ENCODE results near the gene SPATA20. TPM values are rescaled to one million over a fixed set of nuclear protein-coding genes. Genes with fewer than 3 reads are reported as not detected.
A peak's percentile ranks its signal among the peaks of the same experiment; 100 is the strongest.

The SPATA20 gene
- total and polyA plus RNA-seq, 2 donors from 2014 or later, result 52.7 to 60.4 TPM

GRCh38 chr17:50570528-50570927 is 23.6 kb downstream of the SPATA20 start:
- Histone ChIP-seq H3K36me3 (ENCODE audit: control insufficient read depth in 2 of 3, insufficient read depth in 3 of 3, low read length in 3 of 3) (no peaks in the 10 kb centered on the region), H3K4me1 (ENCODE audit: control insufficient read depth in 2 of 3, insufficient read depth in 2 of 3, low read depth in 1 of 3, low read length in 3 of 3) (no peaks in the 10 kb centered on the region), H3K27me3 (ENCODE audit: control insufficient read depth, insufficient read depth, low read length) (no peaks in the 10 kb centered on the region), H3K27ac (ENCODE audit: low read depth in 2 of 2, low read length in 2 of 2) (no peak overlapping the region), H3K9me3 (ENCODE audit: control insufficient read depth in 2 of 3, insufficient read depth in 1 of 3, low read length in 3 of 3) (no peaks in the 10 kb centered on the region), H3K9ac (ENCODE audit: low read length in 3 of 3) (no peak overlapping the region), H3K4me3 (ENCODE audit: low read length in 3 of 3) (no peak overlapping the region)
- DNase-seq (peak in 4 of 5 donors; percentile 40 to 69 (median 58)), FAIRE-seq (no peak)
- TF ChIP-seq CTCF (IDR thresholded peaks at IDR 0.05; ENCODE audit: borderline replicate concordance, extremely low read depth, insufficient read depth), result no peak
- intact Hi-C loops (cut with DNase I), result no loop called here

DNA sequence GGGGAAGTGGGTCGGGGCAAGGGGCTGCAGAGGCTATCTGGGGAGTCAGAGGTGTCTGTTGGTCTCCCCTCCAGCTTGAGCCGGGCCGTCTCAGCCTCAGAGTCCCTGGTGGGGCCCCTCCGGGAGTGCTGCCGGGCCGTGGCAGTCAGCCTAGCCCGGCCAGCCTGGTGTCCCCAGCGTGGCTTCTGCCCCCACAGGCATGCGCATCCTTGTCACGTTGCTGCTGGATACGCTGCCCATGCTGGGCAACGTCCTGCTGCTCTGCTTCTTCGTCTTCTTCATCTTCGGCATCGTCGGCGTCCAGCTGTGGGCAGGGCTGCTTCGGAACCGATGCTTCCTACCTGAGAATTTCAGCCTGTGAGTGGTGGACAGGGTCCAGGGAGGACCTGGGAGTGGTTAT is 24.7 kb downstream of the SPATA20 start:
- H3K27me3 ChIP-seq (ENCODE audit: control insufficient read depth, insufficient read depth, low read length), result no peaks in the 10 kb centered on the region
- FAIRE-seq (no peak), DNase-seq (no peak)
- H3K36me3 ChIP-seq (ENCODE audit: control insufficient read depth in 2 of 3, insufficient read depth in 3 of 3, low read length in 3 of 3), result no peaks in the 10 kb centered on the region
- no peak overlapping the region for H3K27ac ChIP-seq (ENCODE audit: low read depth in 2 of 2, low read length in 2 of 2)
- no peaks in the 10 kb centered on the region for H3K4me1 ChIP-seq (ENCODE audit: control insufficient read depth in 2 of 3, insufficient read depth in 2 of 3, low read depth in 1 of 3, low read length in 3 of 3)
- no peak overlapping the region for H3K4me3 ChIP-seq (ENCODE audit: low read length in 3 of 3)
- no peak overlapping the region for H3K9ac ChIP-seq (ENCODE audit: low read length in 3 of 3)
- no peaks in the 10 kb centered on the region for H3K9me3 ChIP-seq (ENCODE audit: control insufficient read depth in 2 of 3, insufficient read depth in 1 of 3, low read length in 3 of 3)
- intact Hi-C loops (cut with DNase I), result no loop called here
- no peak for TF ChIP-seq CTCF (IDR thresholded peaks at IDR 0.05; ENCODE audit: borderline replicate concordance, extremely low read depth, insufficient read depth)

- DNase-seq (no peak), FAIRE-seq (no peak)
- Histone ChIP-seq H3K9me3 (ENCODE audit: control insufficient read depth in 2 of 3, insufficient read depth in 1 of 3, low read length in 3 of 3) (no peaks in the 10 kb centered on the region), H3K9ac (ENCODE audit: low read length in 3 of 3) (no peak overlapping the region), H3K36me3 (ENCODE audit: control insufficient read depth in 2 of 3, insufficient read depth in 3 of 3, low read length in 3 of 3) (peaks cover 0 to 2% (median 0%) of the 10 kb centered on the region in 3 donors), H3K27ac (ENCODE audit: low read depth in 2 of 2, low read length in 2 of 2) (no peak overlapping the region), H3K4me3 (ENCODE audit: low read length in 3 of 3) (no peak overlapping the region), H3K4me1 (ENCODE audit: control insufficient read depth in 2 of 3, insufficient read depth in 2 of 3, low read depth in 1 of 3, low read length in 3 of 3) (no peaks in the 10 kb centered on the region), H3K27me3 (ENCODE audit: control insufficient read depth, insufficient read depth, low read length) (no peaks in the 10 kb centered on the region)
- intact Hi-C loops (cut with DNase I), result no loop called here
- TF ChIP-seq CTCF (IDR thresholded peaks at IDR 0.05; ENCODE audit: borderline replicate concordance, extremely low read depth, insufficient read depth), result no peak
Observed at GRCh38 chr17:50572541-50572940, 25.6 kb downstream of the SPATA20 start.
